ENCODE results near the gene MX2.

GRCh38 chr21:41360072-41360821, 1.6 kb upstream of the MX2 start:
- TF ChIP-seq CTCF (IDR thresholded peaks at IDR 0.05; ENCODE audit: low read depth, low read length, missing input control) (no peak), GABPA (IDR thresholded peaks at IDR 0.05 in 1 of 2, conservative IDR thresholded peaks at IDR 0.05 in 1 of 2) (no peak), HNF4G (IDR thresholded peaks at IDR 0.05) (no peak), ATF3 (IDR thresholded peaks at IDR 0.05) (no peak), RXRA (IDR thresholded peaks at IDR 0.05) (no peak), YY1 (IDR thresholded peaks at IDR 0.05) (no peak), REST (IDR thresholded peaks at IDR 0.05) (no peak), TAF1 (conservative IDR thresholded peaks at IDR 0.05) (no peak), JUND (IDR thresholded peaks at IDR 0.05) (no peak)
